ENCODE data around the gene WDR1. TPM values are rescaled to one million over a fixed set of nuclear protein-coding genes. Genes with fewer than 3 reads are reported as not detected.

WDR1 gene
- total RNA-seq, 2 experiments from 2014 or later = 371 to 372 TPM

- DNase-seq (no peak), ATAC-seq (ENCODE audit: low read depth) (no peak)
- no peak overlapping the region for H3K27ac Mint-ChIP-seq
- H3K4me1 Mint-ChIP-seq = peaks cover 13% of the 10 kb centered on the region
- no peaks in the 10 kb centered on the region for H3K9me3 Mint-ChIP-seq
- no peaks in the 10 kb centered on the region for H3K27me3 Mint-ChIP-seq
- no peak overlapping the region for H3K4me3 Mint-ChIP-seq
- POLR2A ChIA-PET = no interaction called here
- H3K36me3 Mint-ChIP-seq = peaks cover 5% of the 10 kb centered on the region
These were observed 66.3 kb downstream of the WDR1 start for GRCh38 chr4:10050261-10050661.

DNA sequence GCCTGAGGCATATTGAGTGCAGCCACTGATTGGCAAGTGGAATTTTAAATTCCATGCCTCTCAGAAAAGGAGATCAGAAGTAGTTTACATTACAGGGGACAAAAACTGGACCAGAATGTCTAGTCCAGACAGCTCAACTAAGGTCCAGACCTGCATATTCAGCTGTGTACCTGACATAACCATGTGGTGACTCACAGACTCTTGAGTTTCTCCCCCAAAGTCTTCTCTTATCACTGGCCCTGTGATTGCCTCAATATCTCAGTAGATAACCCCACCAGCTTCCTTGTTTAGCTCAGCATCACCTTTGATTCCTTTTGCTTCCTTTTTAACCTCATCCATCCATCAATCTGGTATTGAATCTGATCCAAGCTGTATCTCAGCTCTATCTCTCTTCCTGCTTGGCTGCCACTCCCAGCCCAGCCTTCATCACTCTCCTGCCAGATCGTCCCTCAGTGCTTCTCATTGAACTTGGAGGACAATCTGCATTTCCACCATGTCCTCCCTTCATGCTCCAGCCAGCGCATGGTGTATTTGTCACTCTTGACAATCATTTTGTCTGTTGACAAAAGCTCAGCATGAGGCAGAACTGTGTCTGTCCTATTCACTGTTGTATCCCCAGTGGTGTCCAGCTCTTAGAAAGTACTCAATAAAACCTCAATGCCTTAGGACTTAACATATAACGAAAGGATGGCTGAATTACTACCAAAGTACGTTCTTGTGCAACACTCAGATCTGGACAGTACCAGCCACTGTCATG, 67.5 kb downstream of the WDR1 start:
- no peaks in the 10 kb centered on the region for H3K27me3 Mint-ChIP-seq
- no peak for DNase-seq
- POLR2A ChIA-PET = interaction anchor here (1.1 kb wide), 1 partner anchor 68 kb away, joined by 5 read pairs; the partner anchor contains the start of gene WDR1
- no peak overlapping the region for H3K4me3 Mint-ChIP-seq
- no peaks in the 10 kb centered on the region for H3K9me3 Mint-ChIP-seq
- no peak for ATAC-seq (ENCODE audit: low read depth)
- no peak overlapping the region for H3K27ac Mint-ChIP-seq
- H3K36me3 Mint-ChIP-seq = peaks cover 5% of the 10 kb centered on the region
- H3K4me1 Mint-ChIP-seq = peaks cover 15% of the 10 kb centered on the region

DNA sequence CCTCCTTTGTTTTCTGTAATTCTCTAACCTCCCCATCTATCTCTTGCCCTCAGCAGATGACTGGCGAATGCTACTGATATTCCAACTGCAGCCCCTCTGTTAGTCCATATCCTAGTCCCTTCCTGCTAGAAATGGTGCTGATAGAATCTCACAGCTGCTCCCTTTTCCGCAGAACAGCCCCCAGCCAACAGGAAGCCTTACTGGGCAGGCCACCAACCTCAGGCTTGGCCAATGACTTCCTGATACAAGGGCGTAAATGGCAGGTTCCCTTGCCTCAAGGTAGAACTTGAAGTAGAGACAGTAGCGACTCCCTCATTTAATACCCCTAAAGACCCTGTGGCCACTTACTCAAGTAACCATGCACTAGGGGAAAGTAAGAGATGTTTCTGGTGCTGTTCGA, 68.6 kb downstream of the WDR1 start:
- no peaks in the 10 kb centered on the region for H3K27me3 Mint-ChIP-seq
- POLR2A ChIA-PET = interaction anchor here (1.4 kb wide), 1 partner anchor 24 kb away, joined by 3 read pairs; no protein-coding TSS in a partner anchor

DNA sequence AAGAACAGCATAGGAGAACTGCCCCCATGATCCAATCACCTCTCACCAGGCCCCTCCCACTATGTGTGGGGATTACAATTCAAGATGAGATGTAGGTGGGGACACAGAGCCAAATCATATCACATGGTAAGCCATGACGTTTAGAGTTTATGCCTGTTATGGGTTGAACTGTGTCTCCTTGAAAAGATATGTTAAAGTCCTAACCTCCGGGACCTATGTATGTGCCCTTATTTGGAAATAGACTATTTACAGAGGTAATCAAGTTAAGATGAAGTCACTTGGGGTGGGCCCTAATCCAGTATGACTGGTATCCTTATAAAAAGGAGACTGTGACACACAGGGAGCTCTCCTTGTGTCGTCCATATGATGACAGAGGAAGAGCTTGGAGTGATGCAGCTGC, 70.1 kb downstream of the WDR1 start:
- ATAC-seq (ENCODE audit: low read depth) = no peak
- peaks cover 7% of the 10 kb centered on the region for H3K9me3 Mint-ChIP-seq

More for the DNA sequence above, 68.6 kb downstream of the WDR1 start:
- peak; percentile 82 for ATAC-seq (ENCODE audit: low read depth)
- Mint-ChIP-seq H3K4me1 (peaks cover 15% of the 10 kb centered on the region), H3K36me3 (peaks cover 5% of the 10 kb centered on the region), H3K4me3 (peak overlapping the region; percentile 15), H3K9me3 (no peaks in the 10 kb centered on the region), H3K27ac (no peak overlapping the region)
- DNase-seq = no peak

GRCh38 chr4:10045481-10045880, 71.1 kb downstream of the WDR1 start:
- DNase-seq (no peak), ATAC-seq (ENCODE audit: low read depth) (no peak)

More for the DNA sequence above, 70.1 kb downstream of the WDR1 start:
- no peak for DNase-seq
- H3K27me3 Mint-ChIP-seq = peaks cover 6% of the 10 kb centered on the region
- H3K4me1 Mint-ChIP-seq = peaks cover 15% of the 10 kb centered on the region
- H3K36me3 Mint-ChIP-seq = peaks cover 12% of the 10 kb centered on the region
- no peak overlapping the region for H3K4me3 Mint-ChIP-seq
- no peak overlapping the region for H3K27ac Mint-ChIP-seq
- POLR2A ChIA-PET = interaction anchor here (0.7 to 1.4 kb wide), 2 partner anchors 26 to 398 kb away, joined by 3 to 6 read pairs; no protein-coding TSS in a partner anchor

DNA sequence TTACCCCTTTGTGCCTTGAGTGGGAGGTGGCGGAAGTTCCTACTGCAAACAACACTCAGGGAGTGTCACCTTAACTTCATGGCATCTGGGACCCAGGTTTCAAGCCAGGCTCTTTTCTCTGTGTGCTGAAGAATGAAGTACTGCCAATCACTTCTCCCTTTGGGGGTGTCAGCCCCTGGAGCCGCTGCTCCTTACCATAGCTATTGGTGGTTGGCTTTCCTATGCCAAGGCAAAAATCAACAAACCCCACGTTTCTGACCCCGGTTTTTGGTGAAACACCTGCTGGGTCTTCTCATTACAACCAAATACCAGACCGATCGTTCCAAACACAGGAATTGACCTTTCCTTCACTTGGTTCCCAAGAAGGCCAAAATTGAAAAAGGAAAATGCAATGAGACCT, 75.6 kb downstream of the WDR1 start:
- peaks cover 7% of the 10 kb centered on the region for H3K9me3 Mint-ChIP-seq

More at GRCh38 chr4:10045481-10045880, 71.1 kb downstream of the WDR1 start:
- Mint-ChIP-seq H3K4me3 (no peak overlapping the region), H3K9me3 (peaks cover 7% of the 10 kb centered on the region), H3K27me3 (peaks cover 6% of the 10 kb centered on the region), H3K36me3 (peaks cover 12% of the 10 kb centered on the region), H3K27ac (no peak overlapping the region), H3K4me1 (peaks cover 15% of the 10 kb centered on the region)
- POLR2A ChIA-PET = no interaction called here

GRCh38 chr4:10040049-10040892, 76.3 kb downstream of the WDR1 start:
- DNase-seq (no peak), ATAC-seq (ENCODE audit: low read depth) (no peak)
- no peak overlapping the region for H3K4me3 Mint-ChIP-seq
- H3K4me1 Mint-ChIP-seq = peaks cover 1% of the 10 kb centered on the region
- no peak overlapping the region for H3K27ac Mint-ChIP-seq
- POLR2A ChIA-PET = no interaction called here
- peaks cover 6% of the 10 kb centered on the region for H3K27me3 Mint-ChIP-seq
- peaks cover 7% of the 10 kb centered on the region for H3K36me3 Mint-ChIP-seq
- H3K9me3 Mint-ChIP-seq = peaks cover 7% of the 10 kb centered on the region

More for the DNA sequence above, 75.6 kb downstream of the WDR1 start:
- DNase-seq (no peak), ATAC-seq (ENCODE audit: low read depth) (no peak)
- Mint-ChIP-seq H3K27ac (no peak overlapping the region), H3K36me3 (peaks cover 7% of the 10 kb centered on the region), H3K4me3 (no peak overlapping the region), H3K4me1 (peaks cover 1% of the 10 kb centered on the region), H3K27me3 (peaks cover 6% of the 10 kb centered on the region)
- POLR2A ChIA-PET = no interaction called here

- POLR2A ChIA-PET = no interaction called here
- Mint-ChIP-seq H3K36me3 (no peaks in the 10 kb centered on the region), H3K4me1 (peaks cover 18% of the 10 kb centered on the region), H3K9me3 (no peaks in the 10 kb centered on the region), H3K4me3 (no peak overlapping the region), H3K27ac (no peak overlapping the region), H3K27me3 (no peaks in the 10 kb centered on the region)
- DNase-seq = no peak
- ATAC-seq (ENCODE audit: low read depth) = no peak
These were observed 79.7 kb downstream of the WDR1 start for GRCh38 chr4:10036807-10037342.

- POLR2A ChIA-PET = no interaction called here
- Mint-ChIP-seq H3K36me3 (no peaks in the 10 kb centered on the region), H3K9me3 (no peaks in the 10 kb centered on the region), H3K4me1 (peaks cover 18% of the 10 kb centered on the region), H3K4me3 (no peak overlapping the region), H3K27ac (no peak overlapping the region), H3K27me3 (no peaks in the 10 kb centered on the region)
- no peak for DNase-seq
- no peak for ATAC-seq (ENCODE audit: low read depth)
These were observed 81.5 kb downstream of the WDR1 start for GRCh38 chr4:10035130-10035529.

DNA sequence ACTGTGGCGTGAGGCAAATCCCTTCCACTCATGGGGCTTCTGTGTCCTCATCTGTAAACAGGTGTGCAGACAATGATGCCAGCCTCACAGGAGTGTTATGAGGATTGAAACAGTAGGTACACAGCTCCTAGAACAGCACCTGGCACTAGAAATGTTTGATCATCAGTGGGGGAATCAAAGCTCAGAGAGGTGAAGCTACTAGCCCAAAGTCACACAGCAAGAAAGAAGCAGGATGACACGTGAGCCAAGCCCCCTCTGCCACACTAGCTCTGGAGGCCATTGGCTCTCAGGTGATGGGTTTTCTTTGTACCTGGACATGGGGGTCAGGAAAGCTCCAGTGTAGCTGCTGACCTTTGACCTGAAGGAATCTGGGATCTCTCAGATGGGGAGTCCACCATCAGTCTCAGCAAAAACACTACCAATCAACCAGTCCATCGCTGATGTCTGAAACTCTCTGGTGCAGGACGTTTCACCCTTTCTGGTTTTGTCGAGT, 81.9 kb downstream of the WDR1 start:
- no peak overlapping the region for H3K4me3 Mint-ChIP-seq
- no peak overlapping the region for H3K27ac Mint-ChIP-seq
- DNase-seq (no peak), ATAC-seq (ENCODE audit: low read depth) (no peak)
- POLR2A ChIA-PET = no interaction called here
- no peaks in the 10 kb centered on the region for H3K9me3 Mint-ChIP-seq
- no peaks in the 10 kb centered on the region for H3K27me3 Mint-ChIP-seq
- H3K36me3 Mint-ChIP-seq = no peaks in the 10 kb centered on the region
- H3K4me1 Mint-ChIP-seq = peaks cover 18% of the 10 kb centered on the region

- POLR2A ChIA-PET = no interaction called here
- Mint-ChIP-seq H3K4me1 (peaks cover 18% of the 10 kb centered on the region), H3K4me3 (no peak overlapping the region), H3K27me3 (no peaks in the 10 kb centered on the region), H3K27ac (no peak overlapping the region), H3K9me3 (no peaks in the 10 kb centered on the region), H3K36me3 (no peaks in the 10 kb centered on the region)
- DNase-seq (no peak), ATAC-seq (ENCODE audit: low read depth) (no peak)
These were observed 82.5 kb downstream of the WDR1 start for GRCh38 chr4:10034136-10034535.

GRCh38 chr4:10033191-10033881, 83.3 kb downstream of the WDR1 start:
- Mint-ChIP-seq H3K27ac (no peak overlapping the region), H3K9me3 (no peaks in the 10 kb centered on the region), H3K36me3 (no peaks in the 10 kb centered on the region), H3K27me3 (peaks cover 2% of the 10 kb centered on the region), H3K4me1 (peaks cover 18% of the 10 kb centered on the region), H3K4me3 (peak overlapping the region; percentile 0)
- ATAC-seq (ENCODE audit: low read depth) = peak; percentile 61
- POLR2A ChIA-PET = no interaction called here
- DNase-seq = no peak

DNA sequence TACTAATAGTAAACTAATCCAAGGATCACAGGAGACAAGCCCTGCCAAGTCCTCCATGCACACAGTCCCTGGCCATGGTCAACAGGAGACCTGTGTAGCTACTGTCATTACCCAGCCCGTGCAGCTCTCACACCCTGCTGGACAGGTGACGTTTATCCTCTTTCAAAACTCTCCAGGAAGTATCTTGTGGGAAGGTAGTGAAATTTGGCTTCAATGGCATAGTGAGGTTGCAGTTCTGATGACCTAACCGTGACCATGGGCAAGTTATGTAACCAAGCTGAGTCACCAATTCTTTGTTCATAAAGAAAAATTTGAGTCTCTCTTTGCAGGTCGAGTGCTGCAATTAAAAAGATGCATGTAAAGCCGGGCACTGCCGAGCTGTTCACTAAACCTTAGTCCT, 84.0 kb downstream of the WDR1 start:
- POLR2A ChIA-PET = no interaction called here
- ATAC-seq (ENCODE audit: low read depth) = no peak
- H3K4me3 Mint-ChIP-seq = no peak overlapping the region

More for the DNA sequence above, 84.0 kb downstream of the WDR1 start:
- Mint-ChIP-seq H3K27ac (no peak overlapping the region), H3K27me3 (peaks cover 6% of the 10 kb centered on the region), H3K4me1 (peaks cover 18% of the 10 kb centered on the region), H3K36me3 (no peaks in the 10 kb centered on the region), H3K9me3 (no peaks in the 10 kb centered on the region)
- no peak for DNase-seq
